ENCODE measurements around the gene ADCY3.
A peak's percentile ranks its signal among the peaks of the same experiment; 100 is the strongest.

Gene ADCY3

GRCh38 chr2:24914713-24915112 is 5.3 kb downstream of the ADCY3 start:
- ChIA-PET POLR2A (no interaction called here), CTCF (interaction anchor here (2.3 kb wide), 1 partner anchor 7 kb away, joined by 5 read pairs; no protein-coding TSS in a partner anchor)
- no peak for DNase-seq (ENCODE audit: low read depth, low spot score)
- no peak overlapping the region for H3K4me3 ChIP-seq (ENCODE audit: low read depth, low read length)
- no peak for TF ChIP-seq CTCF (IDR thresholded peaks at IDR 0.05; ENCODE audit: insufficient read depth, low read length, missing control alignments)

- no peak for TF ChIP-seq CTCF (IDR thresholded peaks at IDR 0.05; ENCODE audit: insufficient read depth, low read length, missing control alignments)
- no peak for DNase-seq (ENCODE audit: low read depth, low spot score)
- POLR2A ChIA-PET: no interaction called here
- no peak overlapping the region for H3K4me3 ChIP-seq (ENCODE audit: low read depth, low read length)
- CTCF ChIA-PET: no interaction called here
Measured at GRCh38 chr2:24913911-24914310, 6.1 kb downstream of the ADCY3 start.

DNA sequence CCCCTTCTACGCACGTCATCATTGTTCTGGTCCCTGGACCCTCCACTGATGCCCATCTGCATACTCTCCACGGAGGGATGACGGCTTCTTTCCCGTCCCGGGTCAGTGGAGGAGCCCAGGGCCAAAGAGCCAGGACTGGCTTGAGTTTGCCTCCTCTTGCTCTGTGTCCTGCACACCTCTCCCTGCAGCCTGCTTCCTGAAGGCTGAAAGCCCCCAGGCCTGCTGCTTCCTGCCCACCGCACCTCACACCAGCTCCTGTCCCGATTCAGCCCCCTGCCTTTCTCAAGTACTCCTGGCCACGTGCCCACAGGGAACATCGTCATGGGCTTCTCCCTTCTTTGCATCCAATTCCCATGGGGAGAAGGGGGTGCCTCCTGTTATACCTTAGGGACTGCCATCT is 7.1 kb downstream of the ADCY3 start:
- CTCF ChIA-PET: no interaction called here
- no peak for TF ChIP-seq CTCF (IDR thresholded peaks at IDR 0.05; ENCODE audit: insufficient read depth, low read length, missing control alignments)
- POLR2A ChIA-PET: no interaction called here
- no peak overlapping the region for H3K4me3 ChIP-seq (ENCODE audit: low read depth, low read length)
- no peak for DNase-seq (ENCODE audit: low read depth, low spot score)

GRCh38 chr2:24912523-24912922 is 7.5 kb downstream of the ADCY3 start:
- no peak for DNase-seq (ENCODE audit: low read depth, low spot score)
- H3K4me3 ChIP-seq (ENCODE audit: low read depth, low read length): no peak overlapping the region
- CTCF ChIA-PET: no interaction called here
- no peak for TF ChIP-seq CTCF (IDR thresholded peaks at IDR 0.05; ENCODE audit: insufficient read depth, low read length, missing control alignments)
- POLR2A ChIA-PET: no interaction called here

DNA sequence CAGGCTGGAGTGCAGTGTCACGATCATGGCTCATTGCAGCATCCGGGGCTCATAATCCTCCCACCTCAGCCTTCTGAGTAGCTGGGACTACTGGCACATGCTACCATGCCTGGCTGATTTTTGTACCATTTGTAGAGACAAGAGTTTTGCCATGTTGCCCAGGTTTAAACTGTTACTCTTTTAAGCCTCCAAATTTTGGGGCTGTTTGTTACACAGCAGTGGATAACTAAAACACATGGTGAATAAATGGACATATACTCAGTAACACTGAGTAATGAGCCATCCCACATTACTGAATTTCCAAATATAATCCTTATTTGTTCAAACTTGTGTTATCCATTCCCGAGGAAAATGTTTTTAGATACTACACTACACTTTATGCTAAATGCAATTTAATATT is 9.8 kb downstream of the ADCY3 start:
- CTCF ChIA-PET: no interaction called here
- POLR2A ChIA-PET: no interaction called here

DNA sequence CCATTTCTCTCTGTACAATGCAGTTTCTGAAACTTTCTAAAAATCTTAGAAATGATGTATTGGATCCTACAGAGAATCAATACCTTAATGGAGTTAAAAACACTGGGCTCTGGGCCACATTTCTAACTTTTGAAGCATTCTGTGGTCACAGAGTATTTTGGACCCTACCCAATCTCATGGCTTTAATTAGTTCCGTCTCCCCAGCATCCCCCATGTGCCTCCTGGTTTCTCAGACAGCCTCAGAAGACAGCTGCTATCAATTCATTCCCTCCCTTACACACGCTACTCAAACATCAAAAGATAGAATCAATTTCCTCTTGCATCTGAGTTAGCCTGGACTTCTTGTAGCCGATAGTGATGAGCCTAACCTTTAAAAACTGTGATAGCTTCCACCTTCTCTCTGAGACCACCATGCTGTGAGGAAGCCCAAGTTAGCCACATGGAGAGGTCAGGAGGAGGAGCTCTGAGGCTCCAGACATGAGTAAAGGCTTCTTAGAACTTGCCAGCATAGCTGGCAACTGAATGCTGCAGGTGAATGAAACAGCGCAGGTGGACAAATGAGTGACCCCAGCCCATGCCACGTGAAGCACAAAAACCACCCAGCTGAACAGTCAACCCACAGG is 10.4 kb downstream of the ADCY3 start:
- POLR2A ChIA-PET: no interaction called here
- no peak for TF ChIP-seq CTCF (IDR thresholded peaks at IDR 0.05; ENCODE audit: insufficient read depth, low read length, missing control alignments)
- CTCF ChIA-PET: no interaction called here
- DNase-seq (ENCODE audit: low read depth, low spot score): peak; percentile 38
- H3K4me3 ChIP-seq (ENCODE audit: low read depth, low read length): no peak overlapping the region

More for the DNA sequence above, 9.8 kb downstream of the ADCY3 start:
- no peak overlapping the region for H3K4me3 ChIP-seq (ENCODE audit: low read depth, low read length)
- no peak for DNase-seq (ENCODE audit: low read depth, low spot score)
- no peak for TF ChIP-seq CTCF (IDR thresholded peaks at IDR 0.05; ENCODE audit: insufficient read depth, low read length, missing control alignments)

Measured in AG04449 (cell line).